ENCODE results near the gene VPS45.

The VPS45 gene

DNA sequence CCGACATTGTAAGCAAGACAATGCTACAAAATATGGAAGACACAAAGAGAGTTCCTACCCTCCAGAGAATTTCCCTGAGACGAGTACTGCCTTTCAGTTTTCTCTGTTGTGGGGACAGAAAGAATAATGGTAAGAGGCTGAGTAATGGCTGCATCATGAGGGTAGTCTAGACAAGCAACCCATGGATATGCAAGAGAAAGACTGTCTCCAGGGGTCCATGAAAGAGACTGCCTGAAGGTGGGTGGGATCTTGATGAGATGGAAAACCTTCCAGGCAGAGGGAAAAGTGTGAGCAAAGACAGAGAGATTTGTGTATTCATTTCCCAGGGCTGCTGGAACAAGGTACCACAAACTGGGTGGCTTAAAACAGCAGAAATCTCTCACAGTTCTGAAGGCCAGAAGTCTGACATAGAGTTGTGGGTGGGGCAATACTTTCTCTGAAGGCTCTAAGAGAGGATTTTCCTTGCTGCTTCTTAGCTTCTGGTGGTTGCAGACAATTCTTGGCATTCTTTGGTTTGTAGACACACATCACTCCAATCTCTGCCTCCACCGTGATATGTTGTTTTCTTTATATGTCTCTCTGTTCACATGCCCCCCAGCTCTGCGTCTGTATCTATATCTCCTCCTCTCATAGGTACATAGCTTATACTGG, 126.9 kb downstream of the VPS45 start:
- H3K18ac ChIP-seq (ENCODE audit: low read length) = no peak overlapping the region
- H2BK5ac ChIP-seq (ENCODE audit: low read length) = no peak overlapping the region
- no peaks in the 10 kb centered on the region for H3K4me1 ChIP-seq (ENCODE audit: control insufficient read depth in 2 of 2, insufficient read depth in 1 of 2, low read depth in 1 of 2, low read length in 2 of 2)
- no peak overlapping the region for H3K9ac ChIP-seq (ENCODE audit: low read depth, low read length, poor library complexity)
- H4K8ac ChIP-seq (ENCODE audit: low read depth, low read length) = no peak overlapping the region
- no peaks in the 10 kb centered on the region for H3K36me3 ChIP-seq (replicated peaks in 1 of 2; ENCODE audit: control insufficient read depth in 2 of 2, insufficient read depth in 2 of 2, low read length in 2 of 2)
- H3K4me2 ChIP-seq (ENCODE audit: insufficient read depth, low read length, poor library complexity, severe bottlenecking) = no peak overlapping the region
- peak overlapping the region; percentile 20 for H2AFZ ChIP-seq (ENCODE audit: low read length)
- H2BK15ac ChIP-seq (ENCODE audit: low read length) = no peak overlapping the region
- H3K14ac ChIP-seq (ENCODE audit: low read length) = no peak overlapping the region
- no peak overlapping the region for H2AK5ac ChIP-seq (ENCODE audit: low read depth, low read length)
- no peak for DNase-seq (ENCODE audit: low spot score)
- WGBS, 2 donors (ENCODE audit: extremely low coverage in 2 of 2, insufficient read length in 2 of 2, insufficient replicate concordance in 1 of 2) = no CpG with 5 or more reads among the region's 4 CpGs
- no peak overlapping the region for H4K91ac ChIP-seq (ENCODE audit: low read depth, low read length, poor library complexity)
- H3K27me3 ChIP-seq (ENCODE audit: control insufficient read depth in 3 of 3, insufficient read depth in 3 of 3, low read depth in 1 of 3, low read length in 3 of 3) = no peaks in the 10 kb centered on the region
- H3K79me1 ChIP-seq (ENCODE audit: low read depth, low read length) = no peaks in the 10 kb centered on the region
- H3K27ac ChIP-seq (replicated peaks; ENCODE audit: low read length) = no peak overlapping the region
- H2BK120ac ChIP-seq (ENCODE audit: low read depth, low read length) = no peak overlapping the region
- no peak overlapping the region for H2BK12ac ChIP-seq (ENCODE audit: low read length)
- H3K9me3 ChIP-seq (replicated peaks in 1 of 2; ENCODE audit: control insufficient read depth in 2 of 2, insufficient read depth in 1 of 2, low read depth in 1 of 2, low read length in 2 of 2) = no peaks in the 10 kb centered on the region
- no peak overlapping the region for H3K4me3 ChIP-seq (ENCODE audit: low read length in 2 of 2)
- H3K4ac ChIP-seq (ENCODE audit: low read length) = no peak overlapping the region
- no peak overlapping the region for H3K23ac ChIP-seq (ENCODE audit: low read depth, low read length, poor library complexity)
